GM19239 (cell line): Measurements from ENCODE around the gene CACNB2.

Experiments used
- DNase-seq: peaks from one replicate; pipeline ENCODE4 v3.0.0; 2011; ENCODE audit warnings: low spot score; ENCODE audit not compliant: insufficient read length
- FAIRE-seq: peaks from 2 replicates; lab custom pipeline; 2011; peaks lifted over from hg19 to GRCh38; lab: Jason Lieb, UNC

Gene CACNB2

DNA sequence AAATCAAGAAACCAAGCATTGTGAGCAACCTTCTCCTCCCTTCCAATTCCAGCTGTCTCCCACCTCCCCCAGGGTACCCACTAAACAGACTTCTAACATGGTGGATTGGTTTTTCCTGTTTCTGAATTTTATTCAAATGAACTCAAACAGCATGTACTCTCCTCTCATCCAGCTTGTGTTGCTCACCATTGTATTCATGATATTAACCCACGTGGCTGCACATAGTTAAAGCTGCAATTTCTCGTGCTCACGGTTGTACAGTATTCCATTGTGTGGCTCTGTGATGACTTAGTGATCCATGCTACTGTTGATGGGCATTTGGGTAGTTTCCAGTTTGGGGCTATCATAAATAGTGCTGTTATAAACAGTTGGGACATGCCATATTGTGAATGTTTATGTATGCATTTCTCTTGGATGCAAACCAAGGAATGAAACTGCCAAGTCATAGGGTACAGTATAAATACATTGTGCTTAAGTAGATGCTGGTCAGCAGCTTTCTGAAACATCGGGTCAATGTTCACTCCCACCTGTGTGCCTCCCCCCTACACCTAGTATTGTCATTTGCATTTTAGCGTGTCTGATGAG lies 124.3 kb downstream of the CACNB2 start:
- FAIRE-seq (no peak), DNase-seq (no peak)

DNA sequence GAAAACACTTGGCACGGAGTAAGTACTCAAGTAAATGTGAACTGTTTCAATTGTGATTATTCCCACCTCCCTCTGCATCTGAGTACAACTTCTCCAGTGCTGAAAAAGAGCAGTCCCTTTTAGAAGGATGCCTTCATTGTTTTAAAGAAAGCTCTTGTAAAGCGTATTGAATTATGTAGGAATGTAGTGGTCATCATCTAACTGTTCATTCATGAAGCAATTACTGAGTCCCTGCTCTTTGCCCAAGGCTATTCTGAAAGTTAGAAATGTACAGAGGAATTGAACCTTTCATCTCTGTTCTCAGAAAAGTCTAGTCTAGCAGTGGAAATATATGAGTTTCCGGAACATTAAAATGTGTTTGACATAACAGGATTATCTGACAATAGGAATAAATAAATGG lies 127.8 kb downstream of the CACNB2 start:
- DNase-seq = no peak
- no peak for FAIRE-seq

DNA sequence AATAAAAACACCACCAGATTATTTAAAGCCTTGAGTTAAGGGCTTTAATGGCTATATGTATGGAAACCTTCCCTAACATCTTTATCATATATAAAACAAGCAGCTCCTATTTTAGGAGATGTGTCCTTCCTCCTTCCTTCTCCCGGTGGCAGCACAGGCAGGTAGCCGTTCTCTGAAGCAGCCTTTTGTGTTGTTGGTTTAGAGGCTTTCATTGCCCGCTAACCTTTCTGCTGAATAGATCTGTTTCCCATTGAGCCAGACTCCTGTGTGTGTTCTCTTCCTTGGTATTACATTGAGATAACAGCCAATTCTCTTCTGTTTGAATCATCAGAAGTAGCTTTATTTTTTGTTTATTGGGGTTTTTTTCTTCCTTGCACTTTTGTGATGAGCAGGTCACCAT lies 131.3 kb downstream of the CACNB2 start:
- no peak for FAIRE-seq
- no peak for DNase-seq

DNA sequence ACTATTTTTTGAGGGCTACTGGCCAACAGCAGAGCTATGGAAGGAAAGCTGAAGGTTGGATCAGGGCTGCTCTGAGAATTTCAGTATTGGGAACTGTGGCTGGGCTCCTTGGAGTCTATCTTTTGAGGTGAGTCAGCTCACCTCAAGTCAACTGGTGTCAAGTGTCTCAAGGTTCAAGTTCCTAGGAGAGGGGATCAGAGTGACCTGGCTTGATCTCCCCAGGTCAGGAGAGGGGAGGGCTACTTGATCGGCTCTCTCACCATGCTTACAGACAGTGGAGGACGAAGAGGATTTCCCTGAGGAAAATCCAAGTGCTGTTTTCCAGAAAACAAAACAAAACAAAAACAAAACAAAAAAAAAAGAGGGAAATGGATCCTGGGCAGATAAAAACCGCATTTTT lies 132.8 kb downstream of the CACNB2 start:
- no peak for FAIRE-seq
- DNase-seq = no peak

DNA sequence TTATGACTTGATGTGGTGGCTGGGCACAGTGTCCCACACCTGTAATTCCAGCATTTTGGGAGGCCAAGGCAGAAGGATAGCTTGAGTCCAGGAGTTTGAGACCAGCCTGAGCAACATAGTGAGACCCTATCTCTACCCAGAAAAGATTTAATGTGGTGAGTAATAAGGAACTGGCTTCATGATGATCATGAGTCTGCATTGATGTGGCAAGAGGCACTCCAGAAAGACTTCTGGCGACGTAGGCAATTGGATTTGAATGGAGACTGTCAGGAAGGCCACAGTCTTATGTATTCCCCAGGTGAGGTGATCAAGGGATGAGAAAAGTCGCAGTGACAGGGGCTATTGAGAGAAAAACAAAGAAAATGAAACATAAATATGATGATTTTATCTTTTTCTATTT lies 138.0 kb downstream of the CACNB2 start:
- FAIRE-seq = peak; percentile 23
- DNase-seq = no peak

DNA sequence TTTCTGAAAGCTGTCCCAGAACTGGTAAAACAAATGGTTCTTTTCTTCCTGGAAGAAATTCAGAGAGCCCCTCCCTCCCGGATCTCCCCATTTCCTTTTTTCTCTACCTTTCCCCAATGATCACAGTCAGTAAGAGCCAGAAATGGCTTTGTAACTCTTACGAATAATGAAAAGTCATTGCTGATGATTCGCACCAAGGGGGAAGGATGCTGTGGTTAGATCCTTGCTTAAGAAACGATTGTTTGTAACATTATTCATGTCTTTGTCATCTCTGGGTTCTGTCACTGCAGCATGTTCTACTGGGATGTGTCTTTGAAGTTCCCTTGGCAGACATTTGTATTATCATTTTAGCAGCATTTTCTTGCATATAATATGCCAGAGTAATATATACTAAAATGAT lies 138.9 kb downstream of the CACNB2 start:
- no peak for DNase-seq

DNA sequence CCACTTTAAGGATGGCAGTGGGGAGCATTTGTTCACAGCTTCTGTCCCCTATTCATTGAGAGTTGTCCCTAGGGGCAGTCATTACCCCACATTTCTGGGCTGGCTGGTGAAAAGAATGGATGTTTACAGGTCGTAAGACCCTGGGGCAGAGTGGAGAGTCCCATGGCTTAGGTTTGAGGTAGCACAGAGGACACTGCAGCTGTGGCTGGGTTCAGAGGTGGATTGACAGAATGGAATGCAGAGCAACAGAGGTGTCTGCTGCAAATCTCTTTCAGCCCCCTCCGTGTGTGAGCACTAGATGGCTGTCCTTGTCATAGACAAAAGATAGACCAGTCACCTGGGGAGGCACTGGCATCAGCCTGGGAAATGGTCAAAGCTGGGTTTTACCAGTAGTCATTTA lies 141.9 kb downstream of the CACNB2 start:
- FAIRE-seq (no peak), DNase-seq (no peak)

More for the DNA sequence above, 138.9 kb downstream of the CACNB2 start:
- FAIRE-seq = no peak

DNA sequence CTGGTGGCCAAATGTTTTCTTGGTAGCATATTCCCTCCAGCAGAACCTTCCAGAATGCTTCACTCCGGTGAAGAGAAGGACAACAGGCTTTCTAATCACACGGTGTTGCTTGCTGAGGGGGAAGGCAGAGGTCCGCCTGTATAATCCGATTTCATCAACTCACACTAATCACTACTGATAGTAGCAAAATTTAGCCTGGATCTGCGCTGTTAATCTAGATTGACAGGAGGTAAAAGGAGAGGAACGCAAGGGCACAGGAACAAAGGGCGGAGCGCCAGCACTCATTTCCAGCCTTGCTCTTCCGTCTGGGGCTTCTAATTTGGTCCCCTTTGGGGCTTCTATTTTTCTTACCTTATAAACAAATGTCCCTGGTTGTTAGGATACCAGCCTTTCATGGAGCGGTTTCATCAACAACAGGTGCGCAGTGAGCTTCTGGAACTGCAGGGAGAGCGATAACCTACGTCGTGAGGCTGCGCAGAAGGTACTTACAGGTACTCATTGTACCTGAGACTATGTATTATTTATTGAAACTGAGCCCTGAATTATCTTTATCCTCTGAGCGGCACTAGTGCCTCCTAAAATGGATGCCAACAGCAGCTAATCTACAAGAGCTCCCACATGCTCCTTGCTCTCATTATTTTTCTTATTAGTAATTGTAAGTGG lies 150.6 kb downstream of the CACNB2 start:
- no peak for DNase-seq

DNA sequence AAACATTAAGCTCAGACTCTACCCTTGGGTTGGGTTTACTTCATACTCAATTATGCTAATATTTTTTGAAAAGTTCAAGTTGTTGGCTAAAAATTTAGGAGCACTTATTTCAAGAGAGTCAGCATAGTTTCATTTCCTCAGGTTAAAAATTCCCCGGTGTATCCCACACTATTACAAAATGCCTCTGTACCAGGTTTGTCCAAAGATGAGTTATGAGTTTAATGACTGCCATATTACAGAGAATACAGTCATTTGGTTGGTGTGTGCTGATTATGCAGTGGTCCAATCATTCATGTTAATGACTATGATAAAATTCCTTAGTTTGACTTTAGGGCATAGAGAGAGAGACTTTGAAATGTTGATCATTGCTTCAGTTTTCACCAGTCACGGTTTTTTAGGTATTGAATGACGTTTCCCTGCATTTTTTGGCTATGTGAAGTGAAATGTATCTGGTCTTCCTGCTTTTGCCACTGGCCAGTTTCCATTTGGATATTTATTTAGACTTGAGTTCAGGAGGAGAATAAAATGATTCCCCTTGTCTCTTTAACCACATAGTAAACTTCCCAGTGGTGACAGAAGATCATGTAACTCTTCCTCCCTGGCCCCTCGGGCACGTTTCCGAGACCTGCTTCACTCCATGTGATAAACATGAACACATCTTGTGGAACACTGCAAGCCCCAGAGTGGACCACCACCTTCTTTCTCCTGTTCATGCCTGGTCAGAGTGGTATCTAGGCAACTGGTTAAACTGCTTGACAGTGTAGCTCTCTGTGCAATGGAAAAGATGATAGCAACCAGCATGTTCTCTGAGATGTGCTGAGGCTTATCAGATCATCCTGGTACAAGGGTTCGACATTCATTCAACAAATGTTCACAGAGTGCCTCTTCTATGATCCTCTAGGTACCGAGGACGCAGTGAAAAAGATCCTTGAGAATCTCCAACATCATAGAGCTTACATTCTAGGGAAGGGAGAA lies 153.6 kb downstream of the CACNB2 start:
- no peak for DNase-seq
- FAIRE-seq = no peak

More for the DNA sequence above, 150.6 kb downstream of the CACNB2 start:
- FAIRE-seq = no peak

DNA sequence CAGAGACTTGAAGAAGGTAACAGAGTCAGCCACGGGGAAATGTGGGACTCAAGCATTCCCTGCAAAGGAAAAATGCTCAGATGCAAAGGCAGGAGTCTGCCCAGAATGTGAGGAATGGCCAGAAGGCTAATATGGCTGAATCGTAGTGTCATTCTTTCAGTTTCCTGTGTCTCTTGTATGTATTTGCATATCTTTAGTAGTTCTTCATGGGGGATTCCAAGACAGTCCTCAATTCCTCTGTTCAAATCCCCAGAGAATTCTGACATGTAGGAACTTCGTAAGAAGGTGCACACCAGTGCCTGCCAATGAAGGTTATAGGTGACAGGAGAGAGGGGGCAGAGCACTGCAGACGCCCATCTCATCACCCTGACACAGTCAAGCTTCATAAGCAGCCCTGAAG lies 154.4 kb downstream of the CACNB2 start:
- DNase-seq (no peak), FAIRE-seq (no peak)

DNA sequence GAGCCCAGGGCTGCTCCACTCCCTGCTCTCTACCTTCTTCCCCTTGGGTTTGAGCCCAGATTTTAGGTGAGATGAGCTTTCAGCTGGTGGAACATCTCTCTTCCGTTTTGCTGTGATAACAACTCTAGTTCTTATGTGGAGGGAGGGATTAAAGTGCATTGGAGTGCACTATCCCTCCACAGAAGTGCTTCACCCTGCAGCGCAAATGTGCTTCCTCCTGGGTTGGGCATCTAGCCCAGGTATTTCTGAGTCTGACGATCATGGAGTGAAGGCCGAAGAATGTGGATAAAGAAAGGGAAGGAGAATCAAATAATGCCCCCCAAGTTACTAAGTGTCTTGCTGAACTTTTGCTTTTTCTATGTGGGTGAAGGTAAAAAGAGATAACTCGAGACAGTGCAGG lies 157.4 kb downstream of the CACNB2 start:
- FAIRE-seq (no peak), DNase-seq (no peak)

DNA sequence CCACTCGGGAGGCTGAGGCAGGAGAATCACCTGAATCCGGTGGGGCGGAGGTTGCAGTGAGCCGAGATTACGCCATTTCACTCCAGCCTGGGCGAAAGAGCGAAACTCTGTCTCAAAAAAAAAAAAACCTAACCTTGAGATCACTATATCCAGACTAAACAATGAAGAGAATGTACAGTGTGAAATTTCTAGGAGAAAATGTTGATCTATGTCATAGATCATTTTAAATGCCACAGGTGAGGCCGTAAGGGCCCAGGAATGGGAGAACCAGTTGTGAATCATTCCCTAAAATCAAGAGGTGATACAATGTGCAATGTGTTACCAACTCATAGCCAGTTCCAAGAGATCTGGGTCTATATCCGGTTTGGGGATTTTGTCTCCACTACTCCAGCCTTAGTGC lies 158.0 kb downstream of the CACNB2 start:
- no peak for DNase-seq
- FAIRE-seq = no peak

DNA sequence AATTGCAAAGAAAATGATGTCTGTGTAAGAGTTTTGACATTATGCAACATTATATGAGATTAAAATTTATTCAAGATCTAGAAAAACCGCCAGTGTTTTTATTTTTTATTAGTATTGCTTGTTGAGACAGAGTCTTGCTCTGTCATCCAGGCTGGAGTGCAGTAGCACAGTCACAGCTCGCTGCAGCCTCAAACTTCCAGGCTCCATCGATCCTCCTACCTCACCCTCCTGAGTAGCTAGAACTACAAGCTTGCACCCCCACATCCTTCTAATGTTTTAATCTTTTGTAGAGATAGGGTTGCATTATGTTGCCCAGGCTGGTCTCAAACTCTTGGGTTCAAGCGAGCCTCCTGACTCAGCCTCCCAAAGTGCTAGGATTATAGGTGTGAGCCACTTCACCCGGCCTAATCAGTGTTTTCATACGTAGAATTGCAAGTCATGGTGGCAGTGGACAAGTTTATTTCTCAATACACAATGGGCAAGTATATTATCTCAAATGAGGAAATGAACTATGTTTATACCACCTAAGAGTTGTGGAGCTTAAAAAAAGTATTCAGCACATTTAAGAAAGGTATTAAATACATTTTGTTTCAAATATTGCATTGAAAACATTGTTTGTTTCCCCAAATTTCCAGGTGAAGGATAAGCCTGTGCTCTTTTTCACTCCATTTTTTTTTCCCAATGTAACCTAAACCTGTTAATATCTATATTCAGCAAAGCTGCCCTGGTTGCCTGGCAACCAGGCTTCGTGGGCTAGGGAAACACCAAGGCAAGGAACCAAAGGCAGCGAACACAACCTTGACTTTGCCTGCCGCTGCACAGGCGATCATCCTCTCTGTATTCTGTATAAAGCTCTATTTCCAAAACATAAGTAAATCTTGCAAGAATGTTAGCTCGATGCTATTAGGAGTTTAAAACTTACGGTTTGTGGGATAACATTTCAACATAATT lies 163.9 kb downstream of the CACNB2 start:
- DNase-seq (no peak), FAIRE-seq (no peak)

DNA sequence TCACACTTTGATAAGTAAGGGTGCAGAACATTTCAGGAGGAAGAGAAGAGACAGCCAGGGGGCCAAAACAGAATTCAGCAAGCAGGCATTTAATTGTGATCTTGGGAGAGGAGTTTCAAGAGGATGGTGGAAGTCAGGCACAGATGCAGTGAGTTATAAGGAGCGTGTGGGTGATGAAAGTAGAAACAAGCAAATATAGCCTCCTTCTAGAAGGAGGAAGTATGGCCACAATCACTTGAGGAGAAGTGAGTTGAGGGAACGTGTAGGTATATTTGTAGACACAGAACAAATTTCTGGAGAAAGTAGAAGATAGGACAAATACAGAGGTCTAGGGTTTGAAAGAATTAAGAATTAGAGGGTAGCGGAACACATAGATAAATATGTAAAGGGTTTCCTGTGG lies 165.8 kb downstream of the CACNB2 start:
- FAIRE-seq (no peak), DNase-seq (no peak)

DNA sequence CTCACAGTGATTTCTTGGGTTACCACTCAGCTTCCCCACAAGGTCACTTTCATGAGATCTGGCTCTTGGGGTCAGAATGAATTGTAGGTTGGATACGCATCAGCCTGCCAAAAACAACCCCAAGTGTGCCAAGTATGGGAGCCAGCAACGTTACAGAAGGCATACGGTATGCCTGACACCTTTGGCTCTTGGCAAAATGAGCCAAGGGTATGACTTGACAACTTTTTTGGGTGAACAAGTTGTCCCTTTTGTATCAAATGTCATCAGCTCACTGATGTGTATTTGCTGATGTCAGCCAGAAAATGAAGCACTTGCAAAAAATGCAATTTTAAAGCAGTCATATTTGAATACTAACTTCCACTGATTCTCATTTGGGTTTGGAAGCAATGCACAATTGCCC lies 168.4 kb downstream of the CACNB2 start:
- FAIRE-seq = no peak

DNA sequence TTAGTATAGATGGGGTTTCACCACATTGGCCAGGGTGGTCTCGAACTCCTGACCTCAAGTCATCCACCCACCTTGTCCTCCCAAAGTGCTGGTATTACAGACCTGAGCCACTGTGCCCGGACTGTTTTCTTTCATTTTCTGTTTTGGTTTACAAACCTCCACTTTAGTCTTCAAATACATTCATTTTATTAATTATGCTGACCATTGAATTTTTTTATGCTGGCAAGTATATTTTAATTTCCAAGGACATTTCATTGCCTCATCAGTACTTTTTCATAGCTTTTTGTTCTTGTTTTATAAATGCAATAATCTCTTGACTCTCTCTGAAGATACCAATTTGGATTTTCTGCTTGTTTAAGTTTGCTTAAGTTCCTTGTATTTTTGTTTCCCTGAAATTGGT lies 170.5 kb downstream of the CACNB2 start:
- FAIRE-seq (no peak), DNase-seq (no peak)

More for the DNA sequence above, 168.4 kb downstream of the CACNB2 start:
- DNase-seq = no peak

DNA sequence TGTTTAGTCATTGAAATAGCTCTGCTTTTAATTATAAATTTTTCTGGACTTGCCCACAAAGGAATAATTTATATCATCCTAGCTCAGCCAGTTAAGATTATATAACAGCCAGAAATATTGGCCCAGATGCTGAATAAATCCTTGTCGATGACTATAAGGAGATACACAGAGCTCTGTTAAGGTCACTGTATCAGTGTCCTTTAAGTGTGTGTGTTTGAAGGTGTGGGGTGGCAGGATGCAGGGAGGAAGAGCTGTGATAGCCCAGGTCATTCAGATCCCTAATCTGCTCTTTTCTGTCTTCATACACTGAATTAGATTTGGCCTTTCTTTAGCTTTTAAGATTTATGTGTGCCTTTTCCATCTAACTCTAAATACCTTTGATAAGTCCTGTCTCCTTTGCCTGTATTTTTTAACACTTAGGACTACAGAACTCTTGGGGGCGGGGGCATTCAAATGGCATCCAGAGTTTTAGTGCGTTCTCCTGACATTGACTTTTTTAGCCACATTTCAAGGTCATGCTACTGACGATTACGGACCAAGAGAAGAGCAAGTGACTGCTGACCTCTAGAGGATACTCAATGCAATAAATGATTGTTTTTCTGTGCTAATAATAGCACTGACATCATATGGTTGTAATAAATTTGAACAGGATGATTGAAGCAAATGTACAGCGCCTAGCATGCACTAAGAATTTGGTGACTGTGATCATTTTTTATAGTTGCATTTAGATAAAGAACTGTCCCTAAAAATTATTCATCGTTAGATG lies 172.3 kb downstream of the CACNB2 start:
- FAIRE-seq (no peak), DNase-seq (peak; percentile 10)

DNA sequence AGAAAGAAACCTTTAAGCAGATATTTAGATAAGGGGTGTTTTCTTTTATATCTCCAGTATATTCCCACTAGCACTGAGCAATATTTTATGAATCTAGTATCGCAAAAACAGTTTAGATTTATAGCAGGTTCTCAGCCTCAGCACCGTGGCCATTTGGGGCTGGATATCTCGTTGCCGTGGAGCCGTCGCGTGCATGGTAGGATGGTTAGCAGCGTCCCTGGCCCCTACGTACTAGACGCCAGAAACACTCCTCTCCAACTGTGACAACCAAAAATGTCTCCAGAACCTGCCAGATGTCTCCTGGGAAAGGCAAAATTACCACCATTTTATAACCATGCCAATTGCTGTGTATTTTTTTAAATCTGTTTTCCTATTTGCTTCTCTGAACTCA lies 172.9 kb downstream of the CACNB2 start:
- no peak for FAIRE-seq
- DNase-seq = no peak

DNA sequence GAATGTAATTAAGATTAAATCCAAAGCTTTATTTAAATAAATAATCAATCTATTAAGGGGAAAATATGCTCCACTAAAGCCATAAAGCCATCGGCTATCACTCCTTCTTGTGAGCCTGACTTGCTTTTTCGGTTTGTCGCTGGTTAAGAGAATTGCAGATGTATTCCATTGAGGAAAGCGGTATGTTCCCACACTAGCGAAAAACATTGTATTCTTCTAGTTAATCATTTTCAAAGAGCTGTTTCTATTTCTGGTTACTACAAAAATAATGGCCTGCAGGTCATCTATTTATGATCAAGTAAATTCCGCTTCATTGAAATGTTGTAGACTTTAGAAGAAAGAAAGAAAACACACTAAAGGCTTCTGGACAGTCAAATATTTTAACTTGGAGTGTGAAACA lies 173.4 kb downstream of the CACNB2 start:
- DNase-seq = no peak
- FAIRE-seq = no peak
